Measurements from ENCODE around the gene COQ9.
"Not testable (repeated sequence)": the region's sequence is repeated elsewhere in the genome, so short reads cannot be mapped to it uniquely, and the experiment has no call there.

COQ9 gene, protein sequence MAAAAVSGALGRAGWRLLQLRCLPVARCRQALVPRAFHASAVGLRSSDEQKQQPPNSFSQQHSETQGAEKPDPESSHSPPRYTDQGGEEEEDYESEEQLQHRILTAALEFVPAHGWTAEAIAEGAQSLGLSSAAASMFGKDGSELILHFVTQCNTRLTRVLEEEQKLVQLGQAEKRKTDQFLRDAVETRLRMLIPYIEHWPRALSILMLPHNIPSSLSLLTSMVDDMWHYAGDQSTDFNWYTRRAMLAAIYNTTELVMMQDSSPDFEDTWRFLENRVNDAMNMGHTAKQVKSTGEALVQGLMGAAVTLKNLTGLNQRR

GRCh38 chr16:57447186-57447962, at the start of gene COQ9, which contains the start of gene CIAPIN1:
Gene COQ9, plus strand, starts transcription at chr16:57447479. Its CDS starts 27 bp downstream, at chr16:57447506.
Gene CIAPIN1, minus strand, starts transcription at chr16:57447385. Its CDS starts 6,457 bp downstream, at chr16:57440928.
- peak; percentile 66 to 70 for DNase-seq

DNA sequence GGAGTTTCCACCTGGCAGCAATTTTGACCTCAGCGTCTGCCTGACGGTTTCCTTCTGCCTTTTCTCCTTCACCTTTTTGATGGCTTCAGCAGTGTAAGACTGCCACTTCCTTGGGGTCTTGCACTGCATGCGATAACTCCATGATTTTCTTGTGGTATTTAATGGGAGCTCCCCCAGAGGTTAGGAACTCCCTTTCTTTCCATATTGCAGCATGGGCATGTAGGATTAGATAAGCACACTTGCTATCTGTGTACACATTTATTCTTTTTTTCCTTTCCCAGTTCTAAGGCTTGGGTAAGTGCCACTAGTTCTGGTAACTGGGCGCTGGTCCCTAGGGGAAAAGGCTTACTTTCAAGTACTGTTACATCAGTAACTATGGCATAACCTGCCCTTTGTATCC, 49.8 kb upstream of the COQ9 start:
- not testable (repeated sequence) for DNase-seq

GRCh38 chr16:57401943-57402640, 45.2 kb upstream of the COQ9 start:
- DNase-seq, result no peak

- DNase-seq, result no peak
Observed at GRCh38 chr16:57403965-57404817, 43.1 kb upstream of the COQ9 start, which contains the start of gene CCL17. Gene CCL17, plus strand, starts transcription at chr16:57404767. Its CDS starts 9,166 bp downstream, at chr16:57413933.

DNA sequence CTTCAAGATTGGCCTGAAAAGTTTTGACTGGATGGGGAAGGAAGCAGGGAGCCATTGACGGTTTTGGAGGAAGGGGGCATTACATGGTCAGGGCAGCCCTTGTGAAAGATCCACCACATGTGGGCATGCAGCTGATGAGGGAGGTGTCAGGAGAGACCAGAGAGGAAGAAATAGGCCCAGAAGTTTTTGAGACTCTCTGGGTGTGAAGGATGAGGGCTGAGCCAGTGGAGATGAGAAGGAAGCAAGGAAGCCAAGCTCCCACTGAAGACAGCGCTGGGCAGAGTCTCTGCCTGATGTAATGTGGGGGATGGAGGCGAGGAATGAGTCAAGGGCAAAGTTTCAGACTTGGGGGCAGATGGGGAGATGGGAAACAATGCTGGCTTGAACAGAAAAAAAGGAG, 42.2 kb upstream of the COQ9 start:
- DNase-seq, result no peak

GRCh38 chr16:57406881-57407280, 40.4 kb upstream of the COQ9 start:
- DNase-seq, result peak in 1 of 2 donors; percentile 16

- DNase-seq, result no peak
Observed at GRCh38 chr16:57407521-57408353, 39.5 kb upstream of the COQ9 start.

- no peak for DNase-seq
Observed at GRCh38 chr16:57409065-57409464, 38.2 kb upstream of the COQ9 start.

DNA sequence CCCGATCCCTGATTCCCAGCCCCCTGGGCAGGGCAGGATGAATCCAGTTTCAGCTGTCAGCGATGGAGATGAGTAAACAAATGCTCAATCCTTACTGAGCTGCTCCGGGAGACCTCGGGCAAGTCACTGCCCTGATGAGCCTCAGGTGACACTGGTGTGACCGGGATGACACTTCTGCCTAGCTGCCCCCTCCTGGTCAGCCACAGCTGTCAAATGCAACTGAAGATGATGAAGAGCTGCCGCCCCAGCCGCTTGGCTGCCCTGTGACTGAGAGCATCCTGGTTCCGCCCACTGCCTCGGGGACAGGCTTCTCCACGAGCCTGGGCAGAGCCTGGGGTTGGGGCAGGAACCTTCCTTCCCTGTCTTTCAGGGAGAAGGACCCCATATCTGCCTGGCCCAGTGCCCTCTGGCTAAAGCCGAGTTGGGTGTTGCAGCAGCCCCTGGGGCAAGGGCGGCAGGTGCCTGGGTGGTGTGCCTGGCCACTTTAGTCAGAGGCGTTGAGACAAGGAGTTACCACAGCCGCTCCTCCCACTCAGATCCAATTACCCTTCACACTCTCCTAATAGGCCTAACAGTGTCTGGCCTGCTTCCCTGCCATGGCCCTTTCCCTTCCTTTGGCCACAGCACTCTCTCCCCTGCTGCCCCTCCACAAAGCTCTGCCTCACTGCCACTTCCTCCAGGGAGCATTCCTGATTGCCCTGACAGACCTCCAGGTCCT, 37.2 kb upstream of the COQ9 start:
- no peak for DNase-seq

GRCh38 chr16:57411362-57411976, 35.8 kb upstream of the COQ9 start:
- no peak for DNase-seq

- no peak for DNase-seq
Observed at GRCh38 chr16:57412584-57412983, 34.7 kb upstream of the COQ9 start.

- no peak for DNase-seq
Observed at GRCh38 chr16:57413301-57413730, 34.0 kb upstream of the COQ9 start.

GRCh38 chr16:57413733-57414132, 33.5 kb upstream of the COQ9 start:
- DNase-seq, result no peak

DNA sequence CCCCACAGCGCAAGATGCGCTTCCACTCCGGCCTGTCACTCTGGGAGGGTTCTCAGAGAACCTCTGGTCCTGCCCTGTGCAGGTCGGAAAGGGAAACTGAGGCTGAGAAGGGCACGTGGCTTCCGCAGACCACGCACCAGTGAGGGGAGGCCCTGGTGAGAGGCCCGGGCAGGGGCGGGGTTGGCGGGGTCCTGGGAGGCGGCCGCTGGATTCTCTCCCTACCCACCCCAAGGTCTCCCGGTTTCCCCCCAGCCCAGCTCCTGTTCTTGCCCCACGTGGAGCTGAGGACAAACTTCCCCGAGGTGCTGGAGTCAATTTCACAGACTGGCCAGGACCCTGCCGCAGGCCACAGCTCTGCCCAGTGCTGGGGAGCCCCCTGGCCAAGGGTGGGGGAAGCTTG, 31.2 kb upstream of the COQ9 start:
- DNase-seq, result no peak

DNA sequence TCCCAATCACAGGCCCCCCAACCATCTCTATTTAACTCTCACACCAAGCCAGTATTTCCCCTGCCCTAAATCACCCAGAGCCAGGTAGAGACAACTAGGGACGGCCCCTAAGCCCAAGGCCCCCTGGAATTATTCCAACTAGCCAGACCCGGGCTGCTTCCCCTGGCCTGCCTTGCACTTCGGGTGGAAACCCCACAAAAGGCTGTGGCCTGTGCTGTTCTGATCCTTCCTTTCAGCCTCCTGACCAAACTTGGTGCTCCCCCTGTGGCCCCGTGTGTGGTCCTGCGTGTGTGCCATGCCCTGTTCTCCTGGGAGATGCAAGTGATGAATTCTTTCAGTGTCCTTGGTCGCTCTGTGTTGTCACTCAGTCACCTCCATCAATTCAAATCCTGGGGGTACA, 27.8 kb upstream of the COQ9 start:
- no peak for DNase-seq

GRCh38 chr16:57422026-57422944, 25.0 kb upstream of the COQ9 start:
- no peak for DNase-seq

GRCh38 chr16:57423152-57423551, 24.1 kb upstream of the COQ9 start:
- no peak for DNase-seq

DNA sequence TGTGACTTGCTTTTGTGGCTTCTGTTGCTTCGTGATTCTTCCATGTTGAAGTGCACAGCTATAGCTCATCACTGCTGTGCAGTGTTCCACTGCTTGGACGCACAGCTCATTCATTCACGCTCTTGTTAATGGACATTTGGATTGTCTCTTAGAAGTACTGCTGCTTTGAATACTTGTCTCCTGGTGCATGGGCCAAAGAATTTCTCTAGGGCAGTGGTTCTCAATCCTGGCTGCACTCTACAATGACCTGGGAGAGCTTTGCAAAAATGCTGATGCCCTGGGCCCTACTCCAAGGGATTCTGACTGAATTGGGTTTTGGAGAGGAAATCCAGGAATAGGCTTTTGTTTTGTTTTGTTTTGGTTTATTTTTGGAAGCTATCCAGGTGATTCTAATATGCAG, 22.7 kb upstream of the COQ9 start:
- no peak for DNase-seq

GRCh38 chr16:57426356-57426755, 20.9 kb upstream of the COQ9 start:
- no peak for DNase-seq
